Ammon's horn (tissue), 1 donor: ENCODE measurements around the gene ZSCAN21.

ENCODE experiments used
- DNase-seq: peaks from one replicate; pipeline ENCODE4 v3.0.0-alpha.2; 2016; ENCODE audit warnings: low spot score

Gene ZSCAN21

DNA sequence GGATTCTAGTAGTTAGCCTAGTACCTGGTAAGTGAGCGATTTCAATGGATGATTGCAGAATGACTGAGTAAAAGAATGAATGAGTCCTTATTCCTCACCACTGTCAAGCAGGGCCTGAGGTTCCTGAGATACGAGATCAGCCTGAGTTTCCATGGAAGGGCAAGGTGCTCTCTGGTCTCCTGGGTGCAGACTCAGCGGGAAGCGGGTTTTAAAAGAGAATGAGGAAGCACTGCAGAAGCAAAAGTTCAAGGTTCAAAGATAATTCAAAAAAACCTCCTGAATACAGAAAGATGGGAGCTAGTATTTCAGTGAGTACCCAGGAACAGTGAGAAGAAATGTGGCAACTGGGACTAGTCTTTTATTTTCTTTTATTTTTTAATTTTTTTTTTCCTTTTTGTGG is 27.6 kb downstream of the ZSCAN21 start:
- no peak for DNase-seq

GRCh38 chr7:100079024-100079560 is 29.5 kb downstream of the ZSCAN21 start:
- DNase-seq = peak; percentile 86

- DNase-seq = no peak
Measured at GRCh38 chr7:100080907-100081534, 31.4 kb downstream of the ZSCAN21 start.

GRCh38 chr7:100081535-100082102 is 32.0 kb downstream of the ZSCAN21 start, which contains the start of gene ZNF3:
Gene ZNF3 (minus strand): TSS chr7:100081723. CDS start chr7:100077357, 4,366 bp downstream.
- DNase-seq = peak; percentile 99

DNA sequence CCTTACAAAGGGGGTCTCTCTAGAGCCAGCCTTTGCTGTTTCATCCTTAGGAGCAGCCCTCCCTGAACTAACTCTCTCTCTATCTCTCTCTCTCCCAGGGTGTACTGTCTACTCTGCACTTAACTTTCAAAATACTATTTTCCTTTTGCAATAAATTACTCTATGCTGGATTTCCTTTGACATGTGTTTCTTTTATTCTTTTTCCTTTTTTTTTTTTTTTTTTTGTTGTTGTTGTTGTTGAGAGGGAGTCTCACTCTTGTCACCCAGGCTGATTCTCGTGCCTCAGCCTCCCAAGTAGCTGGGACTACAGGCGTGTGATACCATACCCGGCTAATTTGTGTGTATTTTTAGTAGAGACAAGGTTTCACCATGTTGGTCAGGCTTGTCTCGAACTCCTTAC is 33.4 kb downstream of the ZSCAN21 start:
- no peak for DNase-seq

DNA sequence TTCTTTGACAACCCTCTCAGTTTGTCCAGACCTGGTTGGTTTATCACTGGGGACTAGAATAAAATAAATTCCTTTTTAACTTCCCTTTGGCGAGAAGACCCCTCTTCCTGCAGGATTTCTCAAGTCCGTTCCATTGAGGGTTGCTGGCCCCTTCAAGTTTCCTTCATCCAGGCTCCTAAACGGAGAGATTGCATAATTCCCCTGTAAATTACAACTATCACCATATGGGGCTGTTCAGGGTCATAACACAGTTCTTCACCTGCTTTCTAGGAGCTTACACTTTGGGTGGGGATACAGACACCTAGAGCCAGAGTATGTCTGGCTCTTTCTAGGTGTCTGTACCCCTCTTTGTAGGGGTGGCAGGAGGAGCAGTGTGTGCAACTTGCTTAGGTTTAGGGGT is 35.9 kb downstream of the ZSCAN21 start:
- DNase-seq = no peak

DNA sequence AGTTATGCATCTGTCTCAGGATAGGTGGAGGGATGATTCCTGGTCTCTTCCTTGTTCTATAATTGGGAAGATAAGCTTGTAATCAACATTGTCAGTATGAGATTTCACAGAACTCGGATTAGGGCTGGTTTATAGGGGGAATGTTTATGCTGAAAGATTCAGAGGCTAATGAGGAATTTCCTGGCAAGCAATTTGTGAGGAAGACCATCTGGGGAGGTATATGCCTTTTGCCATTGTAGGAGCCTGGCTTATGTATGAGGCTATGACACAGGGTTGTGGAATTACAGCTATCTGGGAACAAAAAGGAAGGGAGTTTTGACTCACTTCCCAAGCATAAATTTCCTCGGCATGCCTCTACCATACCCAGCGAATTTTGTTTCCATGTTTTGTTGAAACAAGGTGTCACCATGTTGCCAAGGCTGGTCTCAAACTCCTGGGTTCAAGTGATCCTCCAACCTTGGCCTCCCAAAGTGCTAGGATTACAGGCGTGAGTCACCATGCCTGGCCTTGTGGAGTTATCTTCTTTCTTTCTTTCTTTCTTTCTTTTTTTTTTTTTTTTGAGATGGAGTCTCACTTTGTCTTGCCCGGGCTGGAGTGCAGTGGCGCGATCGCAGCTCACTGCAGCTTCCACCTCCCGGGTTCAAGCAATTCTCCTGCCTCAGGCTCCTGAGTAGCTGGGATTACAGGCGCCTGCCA is 37.6 kb downstream of the ZSCAN21 start:
- DNase-seq = no peak

GRCh38 chr7:100088095-100088620 is 38.6 kb downstream of the ZSCAN21 start:
- DNase-seq = no peak

- peak; percentile 79 for DNase-seq
Measured at GRCh38 chr7:100088621-100089457, 39.3 kb downstream of the ZSCAN21 start, which contains the start of gene COPS6. Gene COPS6 (plus strand): TSS chr7:100088969. CDS start chr7:100088991, 22 bp downstream.

GRCh38 chr7:100089458-100090196 is 40.1 kb downstream of the ZSCAN21 start:
- no peak for DNase-seq

GRCh38 chr7:100090527-100091410 is 41.2 kb downstream of the ZSCAN21 start:
- DNase-seq = no peak

GRCh38 chr7:100091411-100092181 is 42.0 kb downstream of the ZSCAN21 start:
- DNase-seq = no peak

DNA sequence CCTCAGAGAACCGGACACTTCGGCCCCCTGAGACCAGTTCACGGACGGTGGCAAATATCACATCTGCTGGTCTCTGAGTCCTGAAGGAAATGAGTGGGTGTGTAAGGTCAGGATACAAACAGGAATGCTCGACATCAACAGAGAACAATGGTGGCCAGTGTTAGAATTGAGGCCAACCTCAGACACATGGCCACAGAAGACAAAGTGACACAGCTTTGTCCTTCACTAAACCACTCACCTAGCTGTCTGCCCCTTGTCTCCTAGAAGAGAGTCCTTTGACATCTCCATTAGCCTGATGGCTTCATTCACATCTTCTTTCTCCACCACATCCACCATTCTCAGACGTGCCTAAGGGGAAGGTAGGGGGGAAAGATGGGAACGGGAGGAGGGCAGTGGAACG is 43.5 kb downstream of the ZSCAN21 start:
- DNase-seq = no peak

DNA sequence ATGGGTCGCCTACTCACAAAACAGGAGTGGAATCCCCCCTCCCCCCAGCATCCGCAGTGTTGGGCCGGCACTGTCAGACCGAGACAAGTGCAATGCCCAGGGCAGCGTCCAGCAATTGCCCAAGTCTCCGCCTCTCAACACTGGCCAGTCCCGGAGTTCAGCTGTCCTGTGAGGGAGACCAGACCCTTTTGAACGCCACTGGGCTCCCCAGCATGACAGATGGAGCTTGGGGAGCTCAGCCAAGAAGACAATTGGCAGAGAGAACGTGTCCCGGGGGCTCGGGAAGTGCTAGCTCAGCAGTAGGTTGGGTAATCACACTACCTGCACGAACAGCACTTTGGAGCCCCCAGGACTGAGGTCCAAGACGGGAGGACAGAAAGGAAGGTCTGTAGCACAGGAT is 43.9 kb downstream of the ZSCAN21 start:
- DNase-seq = no peak

DNA sequence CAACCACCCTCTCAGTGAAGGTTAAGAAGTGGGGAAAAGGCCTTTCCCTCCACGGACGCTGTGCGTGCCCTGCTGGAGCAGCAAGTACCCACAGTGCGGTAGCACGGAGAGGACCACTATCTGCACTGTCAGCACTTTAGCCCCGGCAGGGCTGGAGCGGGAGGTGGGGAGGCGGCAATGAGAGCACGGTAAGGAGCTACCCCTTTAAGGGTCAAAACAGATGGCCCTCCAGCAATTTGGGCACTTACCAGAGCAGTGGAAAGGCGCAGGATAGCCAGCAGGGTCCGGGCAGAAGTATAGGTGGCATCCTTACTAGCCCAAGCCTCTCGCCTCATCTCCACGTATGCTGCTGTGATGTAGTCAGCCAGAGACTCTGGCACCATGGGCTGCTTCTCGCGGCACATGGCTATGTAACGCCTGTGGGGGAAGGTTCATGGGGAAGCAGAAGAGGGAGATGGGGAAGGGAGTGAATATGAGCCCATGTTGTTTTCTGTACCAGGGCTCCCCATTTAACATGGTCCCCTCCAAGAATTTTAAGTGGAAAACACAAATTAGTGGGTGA is 44.4 kb downstream of the ZSCAN21 start:
- DNase-seq = no peak

- DNase-seq = no peak
Measured at GRCh38 chr7:100095289-100095688, 45.7 kb downstream of the ZSCAN21 start.

DNA sequence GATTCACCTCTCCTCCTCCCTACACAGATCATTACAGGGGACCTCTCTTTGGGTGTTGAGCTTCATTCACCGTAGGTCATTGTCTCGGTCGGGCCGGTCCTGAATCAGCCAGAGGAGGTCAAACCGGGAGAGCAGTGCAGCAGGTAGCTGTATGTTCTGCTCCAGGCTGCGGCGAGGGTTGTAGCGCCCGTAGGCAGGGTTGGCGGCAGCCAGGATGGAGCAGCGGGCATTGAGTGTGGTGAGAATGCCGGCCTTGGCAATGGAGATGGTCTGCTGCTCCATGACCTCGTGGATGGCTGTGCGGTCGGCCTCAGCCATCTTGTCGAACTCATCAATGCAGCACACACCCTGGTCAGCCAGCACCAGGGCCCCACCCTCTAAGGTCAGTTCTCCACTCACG is 46.1 kb downstream of the ZSCAN21 start:
- no peak for DNase-seq

DNA sequence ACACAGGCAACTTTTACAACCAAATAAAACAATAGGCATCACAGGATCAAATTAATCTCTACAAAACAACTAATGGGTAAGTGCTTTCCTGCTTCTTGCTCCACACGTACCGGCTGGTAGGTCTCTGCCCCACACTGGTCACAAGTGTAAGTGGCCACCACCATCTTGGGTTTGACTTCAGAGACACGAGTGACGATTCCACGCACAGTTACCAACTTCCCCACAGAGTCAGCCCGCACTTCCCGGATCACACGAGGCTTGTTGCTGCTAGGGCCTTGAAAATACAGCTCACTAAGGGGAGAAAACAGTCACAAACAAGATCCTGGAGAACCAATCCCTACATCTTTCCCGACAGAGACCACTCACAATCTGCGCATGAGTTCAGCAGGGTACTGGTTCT is 49.3 kb downstream of the ZSCAN21 start:
- no peak for DNase-seq

GRCh38 chr7:100099452-100099851 is 49.9 kb downstream of the ZSCAN21 start:
- no peak for DNase-seq
